ENCODE data around the gene EEA1.

GRCh38 chr12:92730758-92731157, 198.3 kb downstream of the EEA1 start:
- TF ChIP-seq POLR2A (IDR thresholded peaks at IDR 0.05; ENCODE audit: low read depth, low read length) (no peak), POLR2AphosphoS5 (IDR thresholded peaks at IDR 0.05; ENCODE audit: low read depth, low read length) (no peak), TAF1 (IDR thresholded peaks at IDR 0.05; ENCODE audit: low read depth, low read length) (no peak), POU2F2 (IDR thresholded peaks at IDR 0.05; ENCODE audit: low read depth, low read length) (no peak), SPI1 (IDR thresholded peaks at IDR 0.05; ENCODE audit: low read depth, low read length) (no peak)
